ENCODE results near the gene ZIK1.

The ZIK1 gene

DNA sequence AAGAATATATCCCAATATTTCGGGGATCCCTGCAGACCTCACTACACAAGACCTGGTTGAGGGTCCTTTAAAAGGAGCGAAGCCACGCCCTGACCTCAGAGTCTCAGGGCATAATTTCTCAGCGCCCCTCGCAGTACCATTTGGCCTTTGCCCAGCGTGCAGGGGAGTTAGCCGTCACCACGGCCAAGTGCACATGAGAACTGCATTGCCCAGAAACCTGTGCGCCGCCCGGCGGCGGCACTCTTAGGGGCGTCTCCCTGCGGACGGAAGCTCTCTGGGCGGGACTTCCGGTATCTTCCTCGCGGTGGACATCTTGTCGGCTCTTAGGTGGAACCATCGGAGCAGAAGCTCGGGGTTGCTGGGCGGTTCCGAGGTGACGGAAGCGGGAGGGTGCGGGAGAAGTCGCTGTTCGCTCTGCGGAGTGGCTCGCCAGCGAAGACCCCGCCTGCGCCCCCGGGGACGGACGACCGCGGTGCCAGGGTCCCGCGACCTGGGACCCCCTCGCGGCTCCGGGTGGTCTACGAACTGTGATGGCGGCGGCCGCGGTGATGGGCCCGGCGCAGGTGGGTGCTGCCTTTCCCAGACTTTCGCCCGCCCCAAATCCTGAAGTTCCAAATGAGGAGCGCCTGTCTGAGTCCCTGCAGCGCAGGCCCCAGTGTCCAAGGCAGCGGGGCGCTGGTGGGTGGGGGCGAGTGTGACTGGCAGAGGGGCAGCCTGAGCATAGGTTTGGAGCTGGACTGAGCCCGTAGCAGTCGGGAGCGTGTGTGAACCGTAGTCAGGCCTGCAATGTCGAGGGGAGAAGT lies 30.2 kb downstream of the ZIK1 start, which contains the start of gene ZNF134:
Gene ZNF134, plus strand, starts transcription at position 302 of the 803 bp plus-strand sequence. CDS start 5,227 bp downstream, outside the sequence.
- peak; percentile 79 for DNase-seq

DNA sequence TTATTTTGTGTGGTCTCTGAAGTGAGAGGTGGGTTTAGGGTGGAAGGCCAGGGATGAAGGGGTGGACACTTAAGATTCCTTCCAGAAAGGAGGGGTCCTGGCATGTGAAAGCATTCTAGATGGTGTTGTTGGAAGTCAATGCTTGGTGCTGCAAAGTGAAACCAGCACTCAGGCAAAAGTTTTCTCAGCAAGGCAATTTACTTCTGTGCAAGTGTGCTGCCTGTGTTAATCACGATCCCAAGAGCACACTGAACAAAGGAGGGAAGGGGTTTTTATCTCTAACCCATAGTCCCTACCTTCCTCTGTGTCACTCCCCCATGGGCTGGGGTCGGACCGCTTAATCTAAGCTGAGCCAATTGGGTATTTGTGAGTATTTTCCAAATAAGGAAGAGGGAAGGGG lies 31.4 kb downstream of the ZIK1 start:
- no peak for DNase-seq

DNA sequence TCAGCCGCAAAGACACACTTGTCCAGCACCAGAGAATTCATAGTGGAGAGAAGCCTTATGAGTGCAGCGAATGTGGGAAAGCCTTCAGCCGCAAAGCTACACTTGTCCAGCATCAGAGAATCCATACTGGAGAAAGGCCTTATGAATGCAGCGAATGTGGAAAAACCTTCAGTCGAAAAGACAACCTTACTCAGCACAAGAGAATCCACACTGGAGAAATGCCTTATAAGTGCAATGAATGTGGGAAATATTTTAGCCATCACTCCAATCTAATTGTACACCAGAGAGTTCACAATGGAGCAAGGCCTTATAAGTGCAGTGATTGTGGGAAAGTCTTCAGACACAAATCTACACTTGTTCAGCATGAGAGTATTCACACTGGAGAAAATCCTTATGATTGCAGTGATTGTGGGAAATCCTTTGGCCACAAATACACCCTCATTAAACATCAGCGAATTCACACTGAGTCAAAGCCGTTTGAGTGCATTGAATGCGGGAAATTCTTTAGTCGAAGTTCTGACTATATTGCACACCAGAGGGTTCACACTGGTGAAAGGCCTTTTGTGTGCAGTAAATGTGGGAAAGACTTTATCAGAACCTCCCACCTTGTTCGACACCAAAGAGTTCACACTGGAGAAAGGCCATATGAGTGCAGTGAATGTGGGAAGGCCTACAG lies 36.9 kb downstream of the ZIK1 start:
- DNase-seq: no peak

DNA sequence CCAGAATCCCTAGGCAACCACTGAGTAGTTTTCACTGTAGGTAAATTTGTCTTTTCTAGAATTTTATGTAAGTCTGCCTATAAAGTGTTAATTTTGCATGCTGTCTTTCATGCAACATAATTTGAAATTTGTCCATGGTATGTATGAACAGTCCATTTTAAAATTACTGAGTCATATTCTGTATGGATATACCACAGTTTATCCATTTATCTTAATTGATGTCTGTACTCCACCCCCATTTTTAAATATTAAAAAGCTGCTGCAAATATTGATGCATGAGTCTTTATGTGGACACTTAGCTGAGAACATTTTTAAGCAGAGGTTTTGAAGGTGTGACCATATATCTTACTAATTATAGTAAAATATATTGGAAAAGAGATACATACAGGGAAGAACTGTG lies 39.1 kb downstream of the ZIK1 start:
- DNase-seq: no peak

DNA sequence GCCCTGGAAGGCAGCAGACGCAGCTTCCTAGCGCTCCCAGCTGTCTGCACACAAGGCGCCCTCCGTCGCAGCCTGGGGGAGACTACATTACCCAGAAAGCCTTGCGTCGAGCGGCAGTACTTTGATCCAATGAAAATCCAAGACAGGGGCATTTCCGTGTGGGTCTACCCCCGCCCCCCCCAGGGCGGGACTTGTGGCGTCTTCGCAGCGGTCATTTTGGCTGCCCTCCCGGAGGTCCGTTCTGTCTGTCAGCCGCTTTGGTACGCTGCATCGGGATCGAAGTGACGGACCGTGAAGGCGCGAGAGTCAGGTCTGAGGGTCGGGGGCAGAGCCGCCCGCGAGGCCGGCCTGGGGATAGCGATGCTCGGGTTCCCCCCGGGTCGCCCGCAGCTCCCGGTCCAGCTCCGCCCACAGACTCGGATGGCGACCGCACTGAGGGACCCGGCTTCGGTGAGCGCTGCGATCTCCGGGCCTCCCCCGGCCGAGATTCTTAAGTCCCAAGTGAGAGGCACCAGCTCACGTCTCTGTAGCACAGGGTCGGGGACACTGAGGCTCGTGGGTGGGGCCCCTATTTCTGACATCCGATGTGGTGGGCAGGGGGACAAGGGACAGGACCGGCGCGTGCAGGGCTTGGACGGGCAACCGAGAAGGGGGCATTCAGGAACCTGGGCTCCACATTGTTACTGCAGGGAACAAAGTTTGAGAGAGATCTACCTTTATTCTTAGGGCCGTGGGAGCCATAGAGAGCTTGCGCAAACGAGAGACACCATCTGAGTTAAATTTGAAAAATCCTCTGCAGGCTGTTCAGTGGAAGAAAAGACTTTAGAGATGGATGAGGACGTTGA lies 49.3 kb downstream of the ZIK1 start, which contains the start of gene ZNF211:
Gene ZNF211, plus strand, starts transcription at position 182 of the 845 bp plus-strand sequence. Its CDS starts 179 bp downstream, at position 361.
- DNase-seq: peak; percentile 69

DNA sequence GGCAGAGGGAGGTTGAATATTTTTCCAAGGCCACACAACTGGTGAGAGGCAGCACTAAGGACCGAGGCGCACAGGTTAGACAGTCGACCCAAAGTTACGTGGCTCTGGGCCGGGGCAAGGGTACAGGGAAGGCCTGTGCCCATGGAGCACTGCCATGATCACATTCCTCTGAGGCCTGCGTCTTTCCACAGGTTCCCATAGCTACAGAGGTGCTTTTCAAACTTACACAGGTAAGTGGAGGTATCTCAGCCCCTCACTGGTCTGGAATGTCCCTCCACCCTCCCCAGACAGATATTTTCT lies 49.8 kb downstream of the ZIK1 start:
- no peak for DNase-seq

DNA sequence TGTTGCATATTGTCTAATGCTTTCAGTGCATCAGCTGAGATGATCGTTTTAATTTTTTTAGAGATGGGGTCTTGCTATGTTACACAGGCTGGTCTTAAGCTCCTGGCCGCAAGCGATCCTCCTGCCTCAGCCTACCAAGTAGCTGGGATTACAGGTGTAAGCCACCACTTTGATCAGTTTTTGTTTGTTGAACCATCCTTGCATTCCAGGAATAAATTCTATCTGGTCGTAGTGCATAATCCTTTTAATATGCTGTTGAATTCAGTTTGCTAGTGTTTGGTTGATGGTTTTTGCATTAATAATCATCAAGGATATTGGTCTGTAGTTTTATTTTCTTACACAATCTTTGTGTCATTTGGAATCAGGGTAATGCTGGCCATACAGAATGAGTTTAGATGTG lies 53.4 kb downstream of the ZIK1 start:
- no peak for DNase-seq

DNA sequence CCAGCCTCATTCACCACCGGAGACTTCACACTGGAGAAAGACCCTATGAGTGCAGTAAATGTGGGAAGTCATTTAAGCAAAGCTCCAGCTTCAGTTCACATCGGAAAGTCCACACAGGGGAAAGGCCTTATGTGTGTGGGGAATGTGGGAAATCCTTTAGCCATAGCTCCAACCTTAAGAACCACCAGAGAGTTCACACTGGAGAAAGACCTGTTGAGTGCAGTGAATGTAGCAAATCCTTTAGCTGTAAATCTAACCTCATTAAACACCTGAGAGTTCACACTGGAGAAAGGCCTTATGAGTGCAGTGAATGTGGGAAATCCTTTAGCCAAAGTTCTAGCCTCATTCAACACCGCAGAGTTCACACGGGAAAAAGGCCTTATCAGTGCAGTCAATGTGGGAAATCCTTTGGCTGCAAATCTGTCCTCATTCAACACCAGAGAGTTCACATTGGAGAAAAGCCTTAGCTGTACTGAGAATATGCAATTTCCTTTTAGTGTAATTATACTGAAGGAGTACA lies 57.8 kb downstream of the ZIK1 start:
- DNase-seq: no peak

DNA sequence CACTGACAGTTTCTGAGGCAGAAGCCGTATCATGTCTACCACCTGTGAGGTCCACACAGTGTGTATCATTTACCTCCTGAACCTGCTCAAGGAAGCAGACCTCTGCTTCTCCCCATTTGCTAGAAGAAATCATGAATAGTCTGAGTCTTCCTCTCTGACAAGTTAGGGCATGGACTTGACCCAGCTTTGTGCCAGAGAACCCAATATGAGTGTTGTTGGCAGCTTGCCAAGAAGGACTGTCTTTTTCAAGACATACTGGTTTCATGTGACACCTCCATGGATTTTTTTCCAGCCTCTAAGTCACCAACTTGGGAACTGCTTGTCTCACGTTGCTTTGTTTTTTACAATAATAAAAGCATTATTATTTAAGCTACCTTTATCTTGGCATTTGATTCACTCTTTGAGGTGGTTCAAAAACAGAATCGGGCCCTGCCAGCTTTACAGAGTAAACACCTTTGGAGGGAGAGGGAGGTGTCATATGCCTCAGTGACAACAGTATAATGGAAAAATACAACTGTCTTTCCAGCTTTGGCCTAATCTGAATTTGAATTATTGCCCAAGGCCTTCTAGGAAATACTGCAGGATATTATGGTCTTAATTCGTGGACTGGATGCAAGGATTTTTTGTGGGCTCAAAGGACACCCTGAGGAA lies 58.6 kb downstream of the ZIK1 start:
- no peak for DNase-seq

Data from NCI-H446 treated with DMSO at 0.1 percent for 48 hours (cell line).